Mucosa of stomach (tissue), 1 donor: ENCODE results near the gene STAC3.

Source experiments
- H3K27me3 ChIP-seq: one replicate; pipeline ENCODE4 v1.7.0; 2013; ENCODE audit warnings: mild to moderate bottlenecking, low read length; ENCODE audit not compliant: control insufficient read depth, insufficient read depth
- H3K36me3 ChIP-seq: one replicate; pipeline ENCODE4 v1.7.0; 2013; ENCODE audit warnings: low read length; ENCODE audit not compliant: control insufficient read depth, insufficient read depth
- H3K4me1 ChIP-seq: one replicate; pipeline ENCODE4 v1.7.0; 2013; ENCODE audit warnings: mild to moderate bottlenecking, low read length; ENCODE audit not compliant: control insufficient read depth, insufficient read depth
- H3K4me3 ChIP-seq: one replicate; pipeline ENCODE4 v1.7.0; 2013; ENCODE audit warnings: low read length
- H3K9ac ChIP-seq: one replicate; pipeline ENCODE4 v1.7.0; 2013; ENCODE audit warnings: mild to moderate bottlenecking, low read length, moderate library complexity
- H3K9me3 ChIP-seq: one replicate; pipeline ENCODE4 v1.7.0; 2013; ENCODE audit warnings: mild to moderate bottlenecking, low read length, moderate library complexity; ENCODE audit not compliant: control insufficient read depth
- donor health status: Pancreatic carcinoma.

Gene STAC3

GRCh38 chr12:57215668-57216013 lies 35.3 kb downstream of the STAC3 start:
- peaks cover 28% of the 10 kb centered on the region for H3K4me1 ChIP-seq
- no peak overlapping the region for H3K4me3 ChIP-seq
- peaks cover 66% of the 10 kb centered on the region for H3K27me3 ChIP-seq
- no peaks in the 10 kb centered on the region for H3K9me3 ChIP-seq
- H3K9ac ChIP-seq: no peak overlapping the region
- H3K36me3 ChIP-seq: no peaks in the 10 kb centered on the region

DNA sequence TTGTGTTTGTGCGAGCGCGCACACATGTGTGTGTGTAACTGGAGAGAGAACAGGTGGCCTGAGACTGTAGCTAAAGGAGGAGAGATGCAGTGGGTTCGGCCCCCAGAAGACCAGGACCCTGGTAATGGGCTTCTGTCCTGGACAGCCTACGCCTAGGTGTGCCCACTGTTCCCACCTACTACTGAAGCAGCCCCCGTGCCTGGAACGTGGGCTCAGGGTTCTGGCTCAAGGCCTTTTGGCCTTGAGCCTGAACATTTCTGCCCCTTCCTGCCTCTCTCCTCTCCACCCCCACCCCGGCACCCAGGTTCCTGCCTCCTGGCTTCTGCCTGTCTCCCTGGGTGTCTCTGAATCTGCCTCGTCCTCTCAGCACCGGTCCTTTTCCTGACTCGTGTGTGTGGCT lies 35.9 kb downstream of the STAC3 start:
- Histone ChIP-seq H3K27me3 (peaks cover 63% of the 10 kb centered on the region), H3K36me3 (no peaks in the 10 kb centered on the region), H3K9ac (no peak overlapping the region), H3K4me3 (no peak overlapping the region), H3K9me3 (no peaks in the 10 kb centered on the region), H3K4me1 (peaks cover 28% of the 10 kb centered on the region)

GRCh38 chr12:57214398-57214781 lies 36.6 kb downstream of the STAC3 start:
- H3K4me3 ChIP-seq: no peak overlapping the region
- H3K27me3 ChIP-seq: peaks cover 57% of the 10 kb centered on the region
- H3K4me1 ChIP-seq: peaks cover 28% of the 10 kb centered on the region
- H3K9ac ChIP-seq: no peak overlapping the region
- H3K9me3 ChIP-seq: no peaks in the 10 kb centered on the region
- no peaks in the 10 kb centered on the region for H3K36me3 ChIP-seq

DNA sequence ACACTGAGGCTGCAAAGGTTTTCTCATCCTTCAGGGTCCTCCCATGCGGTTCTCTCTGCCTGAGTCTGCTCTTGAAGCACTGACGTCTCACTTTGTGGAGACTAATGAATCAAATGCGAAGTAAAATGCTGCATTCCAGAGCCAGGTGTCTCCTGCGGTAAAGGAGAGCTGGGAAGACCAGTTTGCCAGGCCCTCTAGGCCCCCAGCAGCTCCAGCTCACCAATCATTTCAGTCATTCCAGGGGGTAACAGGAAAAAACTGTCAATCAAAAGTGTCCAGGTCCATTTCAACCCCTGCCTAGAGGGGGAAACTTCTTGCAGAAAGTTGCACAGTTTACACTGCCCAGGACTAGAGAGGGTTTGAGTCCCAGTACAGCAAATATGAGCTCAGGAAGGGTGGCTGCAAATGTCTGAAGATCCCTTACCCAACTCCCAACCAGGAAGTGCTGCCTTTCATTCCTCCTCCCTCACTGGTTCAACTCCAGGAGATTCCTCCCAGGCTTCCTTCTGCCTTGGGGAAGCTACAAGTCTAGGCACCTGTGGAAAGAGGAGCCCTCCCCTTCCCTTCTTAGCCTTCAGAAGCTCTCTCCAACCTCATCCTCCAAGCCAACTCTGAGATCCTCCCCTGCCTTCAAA lies 37.1 kb downstream of the STAC3 start:
- Histone ChIP-seq H3K9me3 (no peaks in the 10 kb centered on the region), H3K27me3 (peaks cover 51% of the 10 kb centered on the region), H3K4me1 (peaks cover 28% of the 10 kb centered on the region), H3K4me3 (no peak overlapping the region), H3K9ac (no peak overlapping the region), H3K36me3 (no peaks in the 10 kb centered on the region)

DNA sequence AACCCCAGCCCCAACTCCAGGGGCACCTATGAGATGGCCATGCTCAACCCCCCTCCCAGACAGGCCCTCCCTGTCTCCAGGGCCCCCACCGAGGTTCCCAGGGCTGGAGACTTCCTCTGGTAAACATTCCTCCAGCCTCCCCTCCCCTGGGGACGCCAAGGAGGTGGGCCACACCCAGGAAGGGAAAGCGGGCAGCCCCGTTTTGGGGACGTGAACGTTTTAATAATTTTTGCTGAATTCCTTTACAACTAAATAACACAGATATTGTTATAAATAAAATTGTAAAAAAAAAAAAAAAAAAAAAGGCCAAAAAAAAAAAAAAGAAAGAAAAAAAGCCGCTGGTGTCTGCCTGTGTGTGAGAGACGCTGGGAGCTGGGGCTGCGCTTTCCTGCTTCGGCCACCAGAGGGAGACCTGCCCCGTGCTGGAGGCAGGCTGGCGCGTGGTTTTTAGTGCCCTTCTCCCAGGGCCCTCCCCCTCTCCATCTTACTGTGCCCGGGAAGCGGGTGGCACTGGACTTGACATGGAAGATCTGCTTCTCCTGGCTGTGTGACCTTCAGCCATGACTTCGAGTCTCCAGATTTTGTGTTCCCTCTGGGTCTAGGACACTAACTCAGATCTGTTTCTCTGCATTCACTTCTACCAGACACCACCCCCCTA lies 37.8 kb downstream of the STAC3 start:
- Histone ChIP-seq H3K4me1 (peaks cover 28% of the 10 kb centered on the region), H3K9ac (no peak overlapping the region), H3K27me3 (peaks cover 44% of the 10 kb centered on the region), H3K36me3 (no peaks in the 10 kb centered on the region), H3K9me3 (no peaks in the 10 kb centered on the region), H3K4me3 (no peak overlapping the region)

GRCh38 chr12:57212701-57213057 lies 38.3 kb downstream of the STAC3 start:
- Histone ChIP-seq H3K9me3 (no peaks in the 10 kb centered on the region), H3K27me3 (peaks cover 39% of the 10 kb centered on the region), H3K4me3 (no peak overlapping the region), H3K36me3 (no peaks in the 10 kb centered on the region), H3K9ac (no peak overlapping the region), H3K4me1 (peaks cover 28% of the 10 kb centered on the region)

GRCh38 chr12:57211791-57212700 lies 38.9 kb downstream of the STAC3 start:
- Histone ChIP-seq H3K9me3 (no peaks in the 10 kb centered on the region), H3K9ac (no peak overlapping the region), H3K4me1 (peaks cover 23% of the 10 kb centered on the region), H3K4me3 (no peak overlapping the region), H3K27me3 (peaks cover 33% of the 10 kb centered on the region), H3K36me3 (no peaks in the 10 kb centered on the region)

DNA sequence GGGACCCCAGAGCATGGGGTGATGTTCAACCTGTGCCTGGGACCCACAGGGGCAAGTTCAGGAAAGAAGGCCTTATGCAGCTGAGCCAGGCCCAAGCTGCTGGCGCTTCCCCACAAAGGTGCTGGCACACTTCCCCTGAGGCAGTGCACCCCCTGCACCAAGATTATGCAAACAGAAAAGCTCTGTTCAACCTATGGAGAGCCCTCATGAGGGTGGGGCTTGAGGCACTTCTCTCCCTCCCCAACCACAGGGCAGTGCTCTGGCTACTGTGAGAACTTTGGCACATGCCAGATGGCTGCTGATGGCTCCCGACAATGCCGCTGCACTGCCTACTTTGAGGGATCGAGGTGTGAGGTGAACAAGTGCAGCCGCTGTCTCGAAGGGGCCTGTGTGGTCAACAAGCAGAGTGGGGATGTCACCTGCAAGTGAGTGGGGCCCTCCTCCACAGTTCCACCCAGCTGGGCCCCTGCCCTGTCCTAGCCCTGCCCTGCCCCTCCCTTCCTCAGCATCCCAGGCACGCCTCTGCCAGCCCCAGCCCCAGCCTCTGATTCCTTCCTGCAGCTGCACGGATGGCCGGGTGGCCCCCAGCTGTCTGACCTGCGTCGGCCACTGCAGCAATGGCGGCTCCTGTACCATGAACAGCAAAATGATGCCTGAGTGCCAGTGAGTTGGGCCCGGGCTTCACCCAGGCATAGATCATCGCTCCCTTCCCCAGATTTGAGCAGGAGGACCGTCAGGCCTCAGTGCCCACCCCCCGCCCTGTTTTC lies 39.9 kb downstream of the STAC3 start:
- Histone ChIP-seq H3K36me3 (peaks cover 5% of the 10 kb centered on the region), H3K27me3 (peaks cover 26% of the 10 kb centered on the region), H3K9ac (no peak overlapping the region), H3K4me1 (peaks cover 20% of the 10 kb centered on the region), H3K9me3 (no peaks in the 10 kb centered on the region), H3K4me3 (no peak overlapping the region)

DNA sequence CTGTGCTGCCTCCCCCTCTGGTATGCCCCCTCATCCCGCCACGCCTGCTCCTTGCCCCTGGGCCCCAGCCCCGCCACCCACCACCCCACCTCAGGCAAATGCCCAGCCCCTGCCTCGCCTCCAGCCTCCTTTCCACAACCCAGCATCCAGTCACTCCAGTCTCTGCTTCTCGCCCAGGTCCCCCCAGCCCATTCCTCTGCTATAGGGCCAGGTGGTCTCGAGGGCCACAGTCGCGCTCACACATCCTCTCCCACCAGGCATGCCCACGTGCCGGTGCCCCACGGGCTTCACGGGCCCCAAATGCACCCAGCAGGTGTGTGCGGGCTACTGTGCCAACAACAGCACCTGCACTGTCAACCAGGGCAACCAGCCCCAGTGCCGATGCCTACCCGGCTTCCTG lies 40.5 kb downstream of the STAC3 start:
- Histone ChIP-seq H3K9ac (no peak overlapping the region), H3K4me1 (peaks cover 13% of the 10 kb centered on the region), H3K9me3 (no peaks in the 10 kb centered on the region), H3K36me3 (peaks cover 11% of the 10 kb centered on the region), H3K4me3 (no peak overlapping the region), H3K27me3 (peaks cover 19% of the 10 kb centered on the region)

DNA sequence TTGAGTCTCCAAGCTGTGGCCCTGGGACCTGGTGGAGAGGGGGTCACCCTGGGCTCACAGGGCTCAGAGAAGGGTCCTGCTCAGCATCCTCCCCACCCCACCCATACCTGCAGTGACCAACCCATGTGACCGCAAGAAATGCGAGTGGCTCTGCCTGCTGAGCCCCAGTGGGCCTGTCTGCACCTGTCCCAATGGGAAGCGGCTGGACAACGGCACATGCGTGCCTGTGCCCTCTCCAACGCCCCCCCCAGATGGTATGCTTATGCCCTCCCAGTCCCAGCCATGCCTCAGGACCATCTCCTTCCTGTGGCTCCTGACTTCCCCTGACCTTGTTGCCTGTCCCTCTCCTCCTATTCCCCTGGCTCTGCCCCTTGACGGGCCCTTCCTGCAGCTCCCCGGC lies 41.1 kb downstream of the STAC3 start:
- Histone ChIP-seq H3K9ac (no peak overlapping the region), H3K4me1 (peaks cover 12% of the 10 kb centered on the region), H3K4me3 (no peak overlapping the region), H3K36me3 (peaks cover 11% of the 10 kb centered on the region), H3K9me3 (no peaks in the 10 kb centered on the region), H3K27me3 (peaks cover 14% of the 10 kb centered on the region)

- Histone ChIP-seq H3K36me3 (peaks cover 11% of the 10 kb centered on the region), H3K4me3 (no peak overlapping the region), H3K27me3 (peaks cover 2% of the 10 kb centered on the region), H3K4me1 (peaks cover 8% of the 10 kb centered on the region), H3K9me3 (no peaks in the 10 kb centered on the region), H3K9ac (no peak overlapping the region)
These were observed 42.2 kb downstream of the STAC3 start for GRCh38 chr12:57208631-57209282.
